Stimulated activated CD8-positive, alpha-beta memory T cell treated with anti-CD3 and anti-CD28 coated beads, Interleukin-15, amount 100 ng/mL, for 1 hour (primary cell): ENCODE data around the gene AQP6.

ENCODE experiments used
- DNase-seq: peaks from one replicate; pipeline ENCODE4 v3.0.0-alpha.2; 2020; ENCODE audit warnings: low read depth

AQP6 gene

GRCh38 chr12:50003595-50003994, 30.8 kb downstream of the AQP6 start:
- DNase-seq, result no peak

- DNase-seq, result no peak
Observed at GRCh38 chr12:50004696-50005095, 31.9 kb downstream of the AQP6 start.

GRCh38 chr12:50005175-50005574, 32.4 kb downstream of the AQP6 start:
- DNase-seq, result no peak

GRCh38 chr12:50006280-50006679, 33.5 kb downstream of the AQP6 start:
- no peak for DNase-seq

- DNase-seq, result no peak
Observed at GRCh38 chr12:50006754-50007442, 34.2 kb downstream of the AQP6 start.

GRCh38 chr12:50013361-50014147, 40.8 kb downstream of the AQP6 start:
- DNase-seq, result no peak

GRCh38 chr12:50014342-50014741, 41.6 kb downstream of the AQP6 start:
- no peak for DNase-seq

GRCh38 chr12:50016501-50017475, 44.0 kb downstream of the AQP6 start:
- DNase-seq, result no peak

- DNase-seq, result no peak
Observed at GRCh38 chr12:50017641-50018040, 44.9 kb downstream of the AQP6 start.

GRCh38 chr12:50018154-50018553, 45.4 kb downstream of the AQP6 start:
- DNase-seq, result no peak

- no peak for DNase-seq
Observed at GRCh38 chr12:50018968-50019367, 46.2 kb downstream of the AQP6 start.

- no peak for DNase-seq
Observed at GRCh38 chr12:50019524-50019923, 46.8 kb downstream of the AQP6 start.

- no peak for DNase-seq
Observed at GRCh38 chr12:50021031-50021430, 48.3 kb downstream of the AQP6 start.

- DNase-seq, result no peak
Observed at GRCh38 chr12:50022903-50023302, 50.2 kb downstream of the AQP6 start.

GRCh38 chr12:50024227-50024626, 51.5 kb downstream of the AQP6 start:
- DNase-seq, result no peak

GRCh38 chr12:50024805-50025186, 52.0 kb downstream of the AQP6 start:
- DNase-seq, result no peak

- peak; percentile 85 for DNase-seq
Observed at GRCh38 chr12:50025187-50026059, 52.7 kb downstream of the AQP6 start, which contains the start of gene RACGAP1. Gene RACGAP1, minus strand, starts transcription at chr12:50025494. Its CDS starts 8,779 bp downstream, at chr12:50016715.

- no peak for DNase-seq
Observed at GRCh38 chr12:50026691-50027090, 53.9 kb downstream of the AQP6 start.
